ENCODE results near the gene PRLR. TPM values are rescaled to one million over a fixed set of nuclear protein-coding genes. Genes with fewer than 3 reads are reported as not detected.

PRLR gene
- total and polyA plus RNA-seq, 2 of the 13 experiments (the other 11 are each of a cell fraction or from before 2014, with no cell fraction given): 12.2 to 13.3 TPM

GRCh38 chr5:35171991-35172390 is 58.3 kb downstream of the PRLR start (continued):
- TF ChIP-seq ZNF407 (CRISPR knock-in tag; IDR thresholded peaks at IDR 0.05; ENCODE audit: not compliant biosample characterization): no peak

- POLR2A ChIA-PET: no interaction called here
- ATAC-seq (no peak), FAIRE-seq (no peak), DNase-seq (ENCODE audit: low spot score) (no peak)
- Histone ChIP-seq H3K79me2 (ENCODE audit: insufficient read depth, low read length) (no peaks in the 10 kb centered on the region), H4K20me1 (ENCODE audit: insufficient read depth, low read length) (no peaks in the 10 kb centered on the region), H3K9me3 (ENCODE audit: low read length) (no peaks in the 10 kb centered on the region), H3K4me1 (ENCODE audit: insufficient read depth, low read length) (peaks cover 2% of the 10 kb centered on the region), H3K36me3 (replicated peaks in 1 of 2; ENCODE audit: control insufficient read depth in 1 of 2, insufficient read depth in 2 of 2, low read length in 2 of 2) (no peaks in the 10 kb centered on the region; a peak in 1 of 5 replicates), H3K4me2 (ENCODE audit: low read depth, low read length) (no peak overlapping the region), H3K9ac (ENCODE audit: insufficient read depth, low read depth, low read length) (no peak overlapping the region), H3K27me3 (ENCODE audit: control insufficient read depth in 1 of 2, insufficient read depth in 2 of 2, low read length in 2 of 2) (no peaks in the 10 kb centered on the region), H2AFZ (ENCODE audit: low read length) (no peak overlapping the region), H3K4me3 (replicated peaks in 1 of 3; ENCODE audit: insufficient read depth in 1 of 3, low read depth in 2 of 3, low read length in 3 of 3) (no peak overlapping the region), H3K27ac (ENCODE audit: extremely low read length, insufficient read depth, low read length) (no peak overlapping the region)
- in situ Hi-C loops (cut with HindIII; ENCODE audit: extremely low pct_ligation_motif_present, low pct_unique_long_range_greater_than_20kb): no loop called here
- no TSS peak for BruUV-seq (replicated peaks)
- CTCF ChIA-PET (ENCODE audit: low intra/inter-chr PET ratio, low total read pairs): no interaction called here
- intact Hi-C loops (cut with micrococcal nuclease; ENCODE audit: unreplicated experiment): no loop called here
- TF ChIP-seq ATF3 (CRISPR knock-in tag; IDR thresholded peaks at IDR 0.05) (no peak), KDM2A (CRISPR knock-in tag; IDR thresholded peaks at IDR 0.05; ENCODE audit: borderline replicate concordance, low read depth) (no peak), AKAP8 (CRISPR knock-in tag; IDR thresholded peaks at IDR 0.05) (no peak), ZSCAN25 (CRISPR knock-in tag; IDR thresholded peaks at IDR 0.05) (no peak), HINFP (CRISPR knock-in tag; IDR thresholded peaks at IDR 0.05; ENCODE audit: low read depth) (no peak), KAT7 (CRISPR knock-in tag; IDR thresholded peaks at IDR 0.05; ENCODE audit: borderline replicate concordance) (no peak), SP2 (CRISPR knock-in tag; IDR thresholded peaks at IDR 0.05) (no peak), FOXO1 (CRISPR knock-in tag; IDR thresholded peaks at IDR 0.05) (no peak), HNRNPUL1 (IDR thresholded peaks at IDR 0.05; ENCODE audit: low read depth, low read length) (no peak), ZNF260 (CRISPR knock-in tag; IDR thresholded peaks at IDR 0.05; ENCODE audit: borderline replicate concordance, low read depth) (no peak), FOXA1 (IDR thresholded peaks at IDR 0.05) (no peak), FOXA1 (CRISPR knock-in tag; IDR thresholded peaks at IDR 0.05) (no peak), PCBP2 (optimal IDR thresholded peaks at IDR 0.05; ENCODE audit: low read depth, low read length, poor library complexity, severe bottlenecking) (no peak), ZMYM2 (CRISPR knock-in tag; IDR thresholded peaks at IDR 0.05) (no peak), SRF (IDR thresholded peaks at IDR 0.05; ENCODE audit: low read depth, low read length) (no peak)
These were observed 59.2 kb downstream of the PRLR start for GRCh38 chr5:35171078-35171477.
